ENCODE results near the gene UGT1A4. TPM values are rescaled to one million over a fixed set of nuclear protein-coding genes. Genes with fewer than 3 reads are reported as not detected.

UGT1A4 gene
- total and polyA plus RNA-seq, 10 of the 15 experiments (the other 5 are each of a cell fraction or from before 2014, with no cell fraction given) = not detected

DNA sequence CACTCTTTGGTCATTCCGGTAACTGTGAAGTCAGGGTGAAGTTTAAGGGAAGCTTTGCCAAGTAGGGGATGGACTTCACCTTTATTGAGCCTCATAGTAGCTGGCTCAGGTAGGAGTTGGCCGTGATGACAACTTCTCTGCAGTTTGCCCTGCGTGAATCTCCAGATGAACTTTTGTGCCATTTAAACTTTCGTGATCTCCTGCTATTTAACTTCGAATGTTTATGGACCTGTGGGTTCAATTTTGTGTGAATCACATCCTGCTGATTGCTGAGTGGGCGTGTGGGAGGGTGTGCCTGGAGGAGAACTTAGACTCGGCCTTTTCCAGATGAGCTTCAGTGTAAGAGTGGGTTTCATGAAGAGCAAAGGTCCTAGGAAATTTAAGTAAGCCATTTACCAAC lies 45.7 kb downstream of the UGT1A4 start:
- Histone ChIP-seq H3K36me3 (ENCODE audit: control insufficient read depth in 2 of 2, insufficient read depth in 2 of 2, low read length in 1 of 2) (no peaks in the 10 kb centered on the region), H3K9me3 (replicated peaks; ENCODE audit: control insufficient read depth, insufficient read depth, low read length) (no peaks in the 10 kb centered on the region), H3K4me1 (ENCODE audit: control insufficient read depth, insufficient read depth, low read length) (no peaks in the 10 kb centered on the region), H3K27me3 (replicated peaks in 1 of 2; ENCODE audit: control insufficient read depth in 2 of 2, insufficient read depth in 2 of 2, low read length in 1 of 2) (peaks cover 0 to 3% of the 10 kb centered on the region in 2 experiments; a peak in 1 of 4 replicates), H3K4me2 (ENCODE audit: control insufficient read depth, insufficient read depth) (no peak overlapping the region), H3K79me2 (ENCODE audit: control insufficient read depth, insufficient read depth, low read length) (no peaks in the 10 kb centered on the region), H3K9ac (ENCODE audit: control insufficient read depth, insufficient read depth, low read length) (no peak overlapping the region), H3K27ac (ENCODE audit: control insufficient read depth, insufficient read depth) (no peak overlapping the region), H4K20me1 (ENCODE audit: control insufficient read depth, insufficient read depth) (no peaks in the 10 kb centered on the region), H3K4me3 (no peak overlapping the region), H2AFZ (ENCODE audit: control insufficient read depth, low read depth, low read length) (no peak overlapping the region)
- ChIA-PET POLR2A (no interaction called here), RAD21 (ENCODE audit: unreplicated experiment) (no interaction called here), CTCF (no interaction called here), SMC1A (ENCODE audit: uncharacterized antibody, unreplicated experiment) (no interaction called here)
- DNase-seq (ENCODE audit: low read depth, low spot score) (no peak), ATAC-seq (no peak), FAIRE-seq (no peak)
- 13% methylated on average over 7 of the region's 7 CpGs for WGBS (ENCODE audit: insufficient coverage, insufficient replicate concordance, low lambda C conversion rate, missing lambda C conversion rate)
- TF ChIP-seq NR2C2 (IDR thresholded peaks at IDR 0.05; ENCODE audit: borderline replicate concordance, control insufficient read depth, insufficient read length, low read depth) (no peak), HCFC1 (IDR thresholded peaks at IDR 0.05; ENCODE audit: low read length) (no peak), TCF12 (IDR thresholded peaks at IDR 0.05; ENCODE audit: low read depth, low read length) (no peak), HDGF (IDR thresholded peaks at IDR 0.05) (no peak)
- TF ChIP-seq, protein P1, sequence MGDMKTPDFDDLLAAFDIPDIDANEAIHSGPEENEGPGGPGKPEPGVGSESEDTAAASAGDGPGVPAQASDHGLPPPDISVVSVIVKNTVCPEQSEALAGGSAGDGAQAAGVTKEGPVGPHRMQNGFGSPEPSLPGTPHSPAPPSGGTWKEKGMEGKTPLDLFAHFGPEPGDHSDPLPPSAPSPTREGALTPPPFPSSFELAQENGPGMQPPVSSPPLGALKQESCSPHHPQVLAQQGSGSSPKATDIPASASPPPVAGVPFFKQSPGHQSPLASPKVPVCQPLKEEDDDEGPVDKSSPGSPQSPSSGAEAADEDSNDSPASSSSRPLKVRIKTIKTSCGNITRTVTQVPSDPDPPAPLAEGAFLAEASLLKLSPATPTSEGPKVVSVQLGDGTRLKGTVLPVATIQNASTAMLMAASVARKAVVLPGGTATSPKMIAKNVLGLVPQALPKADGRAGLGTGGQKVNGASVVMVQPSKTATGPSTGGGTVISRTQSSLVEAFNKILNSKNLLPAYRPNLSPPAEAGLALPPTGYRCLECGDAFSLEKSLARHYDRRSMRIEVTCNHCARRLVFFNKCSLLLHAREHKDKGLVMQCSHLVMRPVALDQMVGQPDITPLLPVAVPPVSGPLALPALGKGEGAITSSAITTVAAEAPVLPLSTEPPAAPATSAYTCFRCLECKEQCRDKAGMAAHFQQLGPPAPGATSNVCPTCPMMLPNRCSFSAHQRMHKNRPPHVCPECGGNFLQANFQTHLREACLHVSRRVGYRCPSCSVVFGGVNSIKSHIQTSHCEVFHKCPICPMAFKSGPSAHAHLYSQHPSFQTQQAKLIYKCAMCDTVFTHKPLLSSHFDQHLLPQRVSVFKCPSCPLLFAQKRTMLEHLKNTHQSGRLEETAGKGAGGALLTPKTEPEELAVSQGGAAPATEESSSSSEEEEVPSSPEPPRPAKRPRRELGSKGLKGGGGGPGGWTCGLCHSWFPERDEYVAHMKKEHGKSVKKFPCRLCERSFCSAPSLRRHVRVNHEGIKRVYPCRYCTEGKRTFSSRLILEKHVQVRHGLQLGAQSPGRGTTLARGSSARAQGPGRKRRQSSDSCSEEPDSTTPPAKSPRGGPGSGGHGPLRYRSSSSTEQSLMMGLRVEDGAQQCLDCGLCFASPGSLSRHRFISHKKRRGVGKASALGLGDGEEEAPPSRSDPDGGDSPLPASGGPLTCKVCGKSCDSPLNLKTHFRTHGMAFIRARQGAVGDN (IDR thresholded peaks at IDR 0.05) = no peak
- in situ Hi-C loops (cut with MboI) = no loop called here
- no TSS peak for BruUV-seq (replicated peaks)
- intact Hi-C loops (cut with micrococcal nuclease; ENCODE audit: unreplicated experiment) = no loop called here

Data from GM12878 (cell line).